H1 (cell line): ENCODE results near the gene RASA1. TPM values are rescaled to one million over a fixed set of nuclear protein-coding genes. Genes with fewer than 3 reads are reported as not detected.

ENCODE experiments used
- CTCF ChIA-PET: fragments of 300-600 bp; sonication (Branson Sonifier 250); formaldehyde crosslinking; loops from one replicate; lab custom pipeline; 2021; ENCODE audit not compliant: partially characterized antibody; lab: Charles Lee
- POLR2A ChIA-PET: fragments of 300-600 bp; sonication (Branson Sonifier 250); formaldehyde crosslinking; loops from one replicate; lab custom pipeline; 2021; ENCODE audit warnings: inconsistent platforms; ENCODE audit not compliant: partially characterized antibody; lab: Charles Lee
- DNase-seq, 2 experiments: peaks; one replicate each; pipeline versions ENCODE4 v3.0.0 to v3.0.0-alpha.2; 2010 to 2022; ENCODE audit warnings: low spot score in 2 of 2, low read depth in 1 of 2, mixed read lengths in 1 of 2
- FAIRE-seq: peaks from 2 replicates; lab custom pipeline; 2011; peaks lifted over from hg19 to GRCh38; lab: Jason Lieb, UNC
- H2AFZ ChIP-seq: 2 replicates; pipeline ENCODE4 v1.8.1; 2012; ENCODE audit warnings: low read length, inconsistent platforms
- H2AK5ac ChIP-seq: 2 replicates; pipeline ENCODE4 v1.6.1; 2013; ENCODE audit warnings: low read depth, low read length
- H2BK120ac ChIP-seq: replicated peaks from 2 replicates; pipeline ENCODE3; 2013; ENCODE audit warnings: low read depth, low read length, inconsistent platforms
- H2BK12ac ChIP-seq: 2 replicates; pipeline ENCODE4 v1.6.1; 2013; ENCODE audit warnings: low read depth, low read length
- H2BK15ac ChIP-seq: 2 replicates; pipeline ENCODE4 v1.6.1; 2013; ENCODE audit warnings: low read length
- H2BK20ac ChIP-seq: 2 replicates; pipeline ENCODE4 v1.6.1; 2013; ENCODE audit warnings: low read length
- H2BK5ac ChIP-seq: 2 replicates; pipeline ENCODE4 v1.6.1; 2013; ENCODE audit warnings: low read depth, low read length
- H3K14ac ChIP-seq: 2 replicates; pipeline ENCODE4 v1.6.1; 2013; ENCODE audit warnings: inconsistent platforms; ENCODE audit not compliant: insufficient read length
- H3K18ac ChIP-seq: 2 replicates; pipeline ENCODE4 v1.6.1; 2013; ENCODE audit warnings: low read length; ENCODE audit errors: extremely low read depth
- H3K23ac ChIP-seq: 2 replicates; pipeline ENCODE4 v1.6.1; 2013; ENCODE audit warnings: inconsistent platforms; ENCODE audit not compliant: insufficient read length
- H3K23me2 ChIP-seq: 2 replicates; pipeline ENCODE4 v1.6.1; 2013; ENCODE audit warnings: low read depth, low read length
- H3K27ac ChIP-seq: 2 replicates; pipeline ENCODE4 v1.6.1; 2011; ENCODE audit warnings: low read depth, low read length, inconsistent platforms
- H3K27me3 ChIP-seq, 4 experiments: replicated peaks in 1 of 4; 1 replicate in 1 of 4; 2 replicates in 3 of 4; pipeline versions ENCODE4 v1.6.1 to v1.8.1; 2011 to 2013; ENCODE audit warnings: low read length in 3 of 4, mild to moderate bottlenecking in 3 of 4, inconsistent platforms in 2 of 4, mixed read lengths in 2 of 4, moderate library complexity in 1 of 4; ENCODE audit not compliant: control insufficient read depth in 3 of 4, insufficient read depth in 3 of 4; ENCODE audit errors: extremely low read depth in 1 of 4
- H3K36me3 ChIP-seq, 4 experiments: 2 replicates each; pipeline versions ENCODE4 v1.6.1 to v1.8.1; 2011 to 2013; ENCODE audit warnings: mild to moderate bottlenecking in 4 of 4, low read length in 3 of 4, moderate library complexity in 2 of 4, control low read depth in 1 of 4, inconsistent platforms in 1 of 4; ENCODE audit not compliant: insufficient read depth in 4 of 4, control insufficient read depth in 2 of 4
- H3K4ac ChIP-seq: replicated peaks from 2 replicates; pipeline ENCODE3; 2013; ENCODE audit warnings: low read length, low read depth, mixed read lengths, inconsistent platforms; ENCODE audit not compliant: insufficient read length
- H3K4me1 ChIP-seq, 4 experiments: replicated peaks in 1 of 4; 1 replicate in 1 of 4; 2 replicates in 3 of 4; pipeline versions ENCODE4 v1.6.1 to v1.8.1; 2011 to 2013; ENCODE audit warnings: low read length in 3 of 4, inconsistent platforms in 2 of 4, mixed read lengths in 1 of 4; ENCODE audit not compliant: insufficient read depth in 4 of 4, control insufficient read depth in 3 of 4
- H3K4me2 ChIP-seq, 2 experiments: 2 replicates each; pipeline versions ENCODE4 v1.6.1 to v1.8.1; 2011 to 2013; ENCODE audit warnings: low read depth in 2 of 2, low read length in 2 of 2, control low read depth in 1 of 2, inconsistent platforms in 1 of 2, mild to moderate bottlenecking in 1 of 2; ENCODE audit not compliant: insufficient read depth in 1 of 2
- H3K4me3 ChIP-seq, 4 experiments: fragments of 200-600, 300-600 bp in 1 of 4; sonication (generic), shearing (Covaris generic), sonication (Bioruptor Twin) in 1 of 4; 2 replicates each; pipeline versions ENCODE4 v1.5.1 to v1.8.1; 2011 to 2016; ENCODE audit warnings: low read length in 4 of 4, low read depth in 3 of 4, control low read depth in 2 of 4, inconsistent platforms in 2 of 4, mild to moderate bottlenecking in 2 of 4, mixed read lengths in 1 of 4, moderate library complexity in 1 of 4; ENCODE audit not compliant: insufficient read depth in 2 of 4; ENCODE audit errors: extremely low read depth in 1 of 4
- H3K56ac ChIP-seq: replicated peaks from 2 replicates; pipeline ENCODE3; 2013; ENCODE audit warnings: low read depth, mild to moderate bottlenecking, mixed read lengths, low read length, inconsistent platforms; ENCODE audit not compliant: insufficient read length
- H3K79me1 ChIP-seq: 2 replicates; pipeline ENCODE4 v1.6.1; 2013; ENCODE audit warnings: low read depth, low read length, control low read depth
- H3K79me2 ChIP-seq, 2 experiments: 2 replicates each; pipeline versions ENCODE4 v1.6.1 to v1.8.1; 2012 to 2013; ENCODE audit warnings: low read length in 2 of 2, mild to moderate bottlenecking in 2 of 2, inconsistent platforms in 1 of 2; ENCODE audit not compliant: insufficient read depth in 2 of 2, control insufficient read depth in 1 of 2
- H3K9ac ChIP-seq, 4 experiments: replicated peaks in 1 of 4; 1 replicate in 1 of 4; 2 replicates in 3 of 4; pipeline versions ENCODE4 v1.6.1 to v1.8.1; 2011 to 2013; ENCODE audit warnings: low read depth in 3 of 4, low read length in 3 of 4, control low read depth in 2 of 4, mild to moderate bottlenecking in 2 of 4, moderate library complexity in 2 of 4, inconsistent platforms in 1 of 4; ENCODE audit errors: extremely low read depth in 1 of 4
- H3K9me3 ChIP-seq, 2 experiments: 2 replicates each; pipeline versions ENCODE4 v1.6.1 to v1.8.1; 2012 to 2013; ENCODE audit warnings: mild to moderate bottlenecking in 2 of 2, moderate library complexity in 2 of 2, control low read depth in 1 of 2, inconsistent platforms in 1 of 2, low read depth in 1 of 2, low read length in 1 of 2, mixed read lengths in 1 of 2; ENCODE audit not compliant: insufficient read depth in 2 of 2
- H4K20me1 ChIP-seq, 2 experiments: replicated peaks in 1 of 2; 2 replicates each; pipeline versions ENCODE3 to v1.8.1; 2011 to 2013; ENCODE audit warnings: inconsistent platforms in 2 of 2, low read length in 2 of 2, mild to moderate bottlenecking in 1 of 2; ENCODE audit not compliant: insufficient read depth in 2 of 2, control insufficient read depth in 1 of 2
- H4K5ac ChIP-seq: 2 replicates; pipeline ENCODE4 v1.6.1; 2013; ENCODE audit warnings: low read length, low read depth, mixed read lengths, inconsistent platforms; ENCODE audit not compliant: insufficient read length
- H4K8ac ChIP-seq: 2 replicates; pipeline ENCODE4 v1.8.0; 2013; ENCODE audit warnings: mild to moderate bottlenecking, moderate library complexity, low read length, inconsistent platforms; ENCODE audit not compliant: insufficient read depth; ENCODE audit errors: extremely low read depth
- H4K91ac ChIP-seq: replicated peaks from 2 replicates; pipeline ENCODE3; 2013; ENCODE audit warnings: low read length, mixed read lengths, inconsistent platforms; ENCODE audit not compliant: insufficient read length
- CEBPB ChIP-seq: IDR thresholded peaks from 2 replicates; pipeline ENCODE4 v1.6.1; 2012; ENCODE audit warnings: low read depth, low read length
- EP300 ChIP-seq, 2 experiments: IDR thresholded peaks; 1 replicate in 1 of 2; 2 replicates in 1 of 2; pipeline ENCODE4 v1.6.1; 2011 to 2012; ENCODE audit warnings: low read depth in 2 of 2, low read length in 2 of 2, mild to moderate bottlenecking in 2 of 2, borderline replicate concordance in 1 of 2, inconsistent platforms in 1 of 2, moderate library complexity in 1 of 2
- GTF2F1 ChIP-seq: IDR thresholded peaks from 2 replicates; pipeline ENCODE4 v1.6.1; 2012; ENCODE audit warnings: low read depth, low read length, improper control_type of control experiment, borderline replicate concordance
- KDM4A ChIP-seq: IDR thresholded peaks from one replicate; pipeline ENCODE4 v1.7.1; 2012; ENCODE audit warnings: low read depth, mild to moderate bottlenecking, moderate library complexity, low read length, inconsistent platforms; ENCODE audit not compliant: severe bottlenecking
- POU5F1 ChIP-seq: IDR thresholded peaks from 2 replicates; pipeline ENCODE4 v1.6.1; 2011; ENCODE audit warnings: low read depth, mild to moderate bottlenecking, low read length, moderate library complexity
- SAP30 ChIP-seq: fragments of 300-600 bp; sonication (generic); IDR thresholded peaks from 2 replicates; pipeline ENCODE4 v1.7.1; 2012; ENCODE audit warnings: low read length, moderate library complexity, mild to moderate bottlenecking, inconsistent platforms; ENCODE audit not compliant: insufficient read depth, insufficient replicate concordance
- SP1 ChIP-seq: IDR thresholded peaks from 2 replicates; pipeline ENCODE4 v1.6.1; 2011; ENCODE audit warnings: low read depth, low read length
- TAF7 ChIP-seq: optimal IDR thresholded peaks from 2 replicates; pipeline ENCODE3; 2011; ENCODE audit warnings: low read depth, mild to moderate bottlenecking, inconsistent platforms, low read length, moderate library complexity, borderline replicate concordance
- WGBS, 2 experiments: shearing (Covaris generic) in 1 of 2; methylation state at CpG; one replicate each; pipeline versions ENCODE4 v1.1.6 to v1.1.7; 2013 to 2015; ENCODE audit warnings: low lambda C conversion rate in 2 of 2, mixed read lengths in 2 of 2, inconsistent platforms in 1 of 2, low coverage in 1 of 2, missing lambda C conversion rate in 1 of 2; ENCODE audit not compliant: insufficient replicate concordance in 2 of 2, insufficient coverage in 1 of 2, insufficient read length in 1 of 2; ENCODE audit errors: extremely low coverage in 1 of 2, missing lambda C conversion rate in 1 of 2; 5-methylcytosine and 5-hydroxymethylcytosine counted together
- polyA plus RNA-seq, 7 experiments: library from polyadenylated mRNA; depleted of rRNA in 3 of 7; stranded (reverse) in 5 of 7; unstranded in 2 of 7; fragments of >200 nt in 5 of 7; fragments of 200-250 nt in 2 of 7; gene quantifications; 1 replicate in 5 of 7; 2 replicates in 1 of 7; 4 replicates in 1 of 7; pipeline versions ENCODE4 v1.2.1 to v1.2.3, GENCODE V29; 2011 to 2013; ENCODE audit warnings: missing spikeins in 2 of 7, mixed read lengths in 2 of 7
- total RNA-seq: library from RNA; stranded (reverse); fragmentation: NEBNext Ultra II Directional; extraction: Animal tissue kit (Norgen Biotek cat#: 25700); gene quantifications from 2 replicates; pipeline ENCODE4 v1.2.1, GENCODE V29; 2021
- TF ChIP-seq, protein P1 (sequence below): IDR thresholded peaks from 2 replicates; pipeline ENCODE4 v1.6.1; 2011; ENCODE audit warnings: low read length, improper control_type of control experiment
- TF ChIP-seq, protein P2 (sequence below): IDR thresholded peaks from 2 replicates; pipeline ENCODE4 v1.6.1; 2011; ENCODE audit warnings: low read depth, mild to moderate bottlenecking, low read length; ENCODE audit not compliant: insufficient read depth

The RASA1 gene
- total and polyA plus RNA-seq, 2 of the 8 experiments (the other 6 are each of a cell fraction or from before 2014, with no cell fraction given), result 15.9 to 33.8 TPM

DNA sequence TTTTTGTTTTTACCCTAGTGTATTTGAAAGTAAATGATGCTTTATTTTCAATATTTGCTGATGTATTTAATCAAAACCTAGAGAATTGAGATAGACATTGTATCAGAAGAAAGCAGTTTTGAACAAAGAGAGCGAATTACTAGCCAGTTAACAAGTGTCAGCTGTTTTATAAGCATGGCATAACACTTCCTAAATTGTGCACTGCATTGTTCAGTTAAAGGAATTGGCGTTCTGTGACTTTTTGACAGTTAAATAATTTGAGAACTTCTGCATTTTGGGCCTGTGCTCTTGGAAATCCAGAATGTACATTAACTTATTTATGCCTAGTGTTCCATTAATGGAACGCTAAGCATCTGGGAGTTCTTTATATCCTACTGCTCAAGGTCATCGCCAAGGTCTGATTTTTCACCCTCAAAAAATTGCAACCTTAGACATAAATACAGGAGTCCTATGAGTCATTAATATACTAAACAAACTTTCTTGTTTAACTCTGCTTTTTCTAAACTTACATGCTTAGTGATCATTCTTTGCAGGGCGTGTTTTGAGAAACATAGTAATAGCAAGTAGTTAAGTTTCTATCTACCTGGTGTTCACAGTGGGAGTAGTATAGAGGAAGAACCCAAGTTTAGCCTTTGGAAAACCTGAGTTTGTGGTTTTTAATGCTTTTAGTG is 31.1 kb downstream of the RASA1 start:
- FAIRE-seq (no peak), DNase-seq (no peak)
- Histone ChIP-seq H3K4me1 (no peaks in the 10 kb centered on the region; a peak in 1 of 7 replicates), H4K20me1 (peaks cover 0 to 2% of the 10 kb centered on the region in 2 experiments), H2BK15ac (no peak overlapping the region), H3K23ac (no peak overlapping the region), H4K5ac (no peak overlapping the region), H2BK5ac (no peak overlapping the region), H3K9me3 (no peaks in the 10 kb centered on the region), H4K8ac (no peak overlapping the region), H3K4me3 (no peak overlapping the region), H3K79me1 (peaks cover 10% of the 10 kb centered on the region), H2BK120ac (no peak overlapping the region), H3K9ac (no peak overlapping the region), H2AFZ (no peak overlapping the region), H3K18ac (no peak overlapping the region), H2BK20ac (no peak overlapping the region), H3K4ac (no peak overlapping the region), H3K4me2 (no peak overlapping the region), H2AK5ac (no peak overlapping the region), H2BK12ac (no peak overlapping the region), H3K14ac (no peak overlapping the region), H3K27me3 (no peaks in the 10 kb centered on the region), H3K36me3 (no peaks in the 10 kb centered on the region; a peak in 1 of 8 replicates), H3K56ac (no peak overlapping the region), H3K23me2 (no peaks in the 10 kb centered on the region), H3K27ac (no peak overlapping the region), H4K91ac (no peak overlapping the region), H3K79me2 (peaks cover 0 to 86% of the 10 kb centered on the region in 2 experiments; a peak in 3 of 4 replicates)
- ChIA-PET CTCF (interaction anchor here (0.7 kb wide), 1 partner anchor 56 kb away, joined by 3 read pairs; no protein-coding TSS in a partner anchor), POLR2A (no interaction called here)
- WGBS, 2 experiments, result 89% methylated on average over 5 of the region's 5 CpGs; no CpG with 5 or more reads in 1 of the 2 experiments
- TF ChIP-seq KDM4A (no peak), SAP30 (no peak), SP1 (no peak), TAF7 (no peak), POU5F1 (no peak), CEBPB (no peak), GTF2F1 (no peak), EP300 (IDR thresholded peaks at IDR 0.05; ENCODE audit: borderline replicate concordance in 1 of 2, low read depth in 2 of 2, low read length in 2 of 2) (no peak)
- TF ChIP-seq, protein P1, sequence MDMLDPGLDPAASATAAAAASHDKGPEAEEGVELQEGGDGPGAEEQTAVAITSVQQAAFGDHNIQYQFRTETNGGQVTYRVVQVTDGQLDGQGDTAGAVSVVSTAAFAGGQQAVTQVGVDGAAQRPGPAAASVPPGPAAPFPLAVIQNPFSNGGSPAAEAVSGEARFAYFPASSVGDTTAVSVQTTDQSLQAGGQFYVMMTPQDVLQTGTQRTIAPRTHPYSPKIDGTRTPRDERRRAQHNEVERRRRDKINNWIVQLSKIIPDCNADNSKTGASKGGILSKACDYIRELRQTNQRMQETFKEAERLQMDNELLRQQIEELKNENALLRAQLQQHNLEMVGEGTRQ, result no peak
- TF ChIP-seq, protein P2, sequence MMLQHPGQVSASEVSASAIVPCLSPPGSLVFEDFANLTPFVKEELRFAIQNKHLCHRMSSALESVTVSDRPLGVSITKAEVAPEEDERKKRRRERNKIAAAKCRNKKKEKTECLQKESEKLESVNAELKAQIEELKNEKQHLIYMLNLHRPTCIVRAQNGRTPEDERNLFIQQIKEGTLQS, result no peak
